GM10266 (cell line): ENCODE measurements around the gene GLB1L2.

ENCODE experiments used
- DNase-seq: peaks from one replicate; pipeline ENCODE4 v3.0.0; 2012; ENCODE audit errors: extremely low spot score
- TF ChIP-seq, protein P1 (sequence below): IDR thresholded peaks from 2 replicates; pipeline ENCODE4 v1.5.1; 2012; ENCODE audit warnings: mild to moderate bottlenecking, low read depth; ENCODE audit not compliant: control insufficient read depth, insufficient read depth; ENCODE audit errors: missing control alignments

The GLB1L2 gene

GRCh38 chr11:134413826-134414731 lies 82.3 kb downstream of the GLB1L2 start:
- TF ChIP-seq, protein P1, sequence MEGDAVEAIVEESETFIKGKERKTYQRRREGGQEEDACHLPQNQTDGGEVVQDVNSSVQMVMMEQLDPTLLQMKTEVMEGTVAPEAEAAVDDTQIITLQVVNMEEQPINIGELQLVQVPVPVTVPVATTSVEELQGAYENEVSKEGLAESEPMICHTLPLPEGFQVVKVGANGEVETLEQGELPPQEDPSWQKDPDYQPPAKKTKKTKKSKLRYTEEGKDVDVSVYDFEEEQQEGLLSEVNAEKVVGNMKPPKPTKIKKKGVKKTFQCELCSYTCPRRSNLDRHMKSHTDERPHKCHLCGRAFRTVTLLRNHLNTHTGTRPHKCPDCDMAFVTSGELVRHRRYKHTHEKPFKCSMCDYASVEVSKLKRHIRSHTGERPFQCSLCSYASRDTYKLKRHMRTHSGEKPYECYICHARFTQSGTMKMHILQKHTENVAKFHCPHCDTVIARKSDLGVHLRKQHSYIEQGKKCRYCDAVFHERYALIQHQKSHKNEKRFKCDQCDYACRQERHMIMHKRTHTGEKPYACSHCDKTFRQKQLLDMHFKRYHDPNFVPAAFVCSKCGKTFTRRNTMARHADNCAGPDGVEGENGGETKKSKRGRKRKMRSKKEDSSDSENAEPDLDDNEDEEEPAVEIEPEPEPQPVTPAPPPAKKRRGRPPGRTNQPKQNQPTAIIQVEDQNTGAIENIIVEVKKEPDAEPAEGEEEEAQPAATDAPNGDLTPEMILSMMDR, result no peak
- no peak for DNase-seq

DNA sequence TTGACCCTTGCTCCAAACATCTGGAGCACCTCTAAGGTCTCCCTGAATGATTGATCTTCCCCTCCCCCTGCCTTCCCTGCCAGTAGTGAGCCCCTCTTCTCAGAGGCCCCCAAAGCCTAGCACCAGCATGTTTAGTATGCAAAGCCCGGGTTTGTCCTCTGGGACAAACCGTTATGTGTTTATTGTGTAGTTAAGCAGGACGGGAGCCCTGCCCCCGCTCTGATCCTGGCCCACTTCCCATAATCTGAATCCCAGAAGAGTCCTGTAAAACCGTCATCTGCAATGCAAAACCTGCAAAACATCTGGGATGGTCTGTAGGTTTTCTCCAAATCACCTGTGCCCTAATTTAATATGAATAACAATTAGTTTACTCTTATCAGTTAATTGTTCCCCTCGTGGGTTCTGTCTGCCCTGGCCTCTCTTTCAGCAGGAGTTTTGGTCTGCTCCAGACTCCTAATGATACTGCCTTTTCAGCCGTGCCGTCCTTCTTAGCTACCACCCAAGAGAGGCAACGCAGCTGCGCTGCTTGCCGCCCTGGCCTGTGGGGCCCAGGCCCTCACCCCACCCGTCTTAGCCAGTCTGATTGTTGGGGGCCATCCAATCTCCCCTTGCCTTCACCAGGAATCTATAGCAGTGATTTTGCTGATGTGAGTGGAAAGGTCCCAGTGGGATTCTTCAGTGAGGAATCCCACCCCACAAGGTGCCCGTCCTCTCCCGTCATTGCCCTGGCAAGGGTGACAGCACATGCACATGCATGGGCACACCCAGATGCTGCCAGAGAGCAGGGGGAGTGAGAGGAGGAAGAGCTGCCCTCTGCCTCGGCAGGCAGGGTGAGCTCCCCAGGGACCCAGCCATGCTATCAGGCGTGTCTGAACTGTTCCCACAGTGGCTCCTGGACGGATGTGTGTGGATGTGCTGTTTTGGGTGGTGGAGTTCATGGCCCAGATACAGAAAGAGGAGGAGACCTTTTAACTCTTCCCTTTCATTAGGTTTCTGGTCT lies 83.3 kb downstream of the GLB1L2 start:
- TF ChIP-seq, protein P1, result no peak
- no peak for DNase-seq

GRCh38 chr11:134416726-134417125 lies 84.9 kb downstream of the GLB1L2 start:
- DNase-seq, result no peak
- TF ChIP-seq, protein P1, result no peak

GRCh38 chr11:134417871-134418840 lies 86.4 kb downstream of the GLB1L2 start:
- TF ChIP-seq, protein P1, result no peak
- DNase-seq, result no peak

GRCh38 chr11:134423106-134423505 lies 91.3 kb downstream of the GLB1L2 start:
- TF ChIP-seq, protein P1, result no peak
- DNase-seq, result no peak

DNA sequence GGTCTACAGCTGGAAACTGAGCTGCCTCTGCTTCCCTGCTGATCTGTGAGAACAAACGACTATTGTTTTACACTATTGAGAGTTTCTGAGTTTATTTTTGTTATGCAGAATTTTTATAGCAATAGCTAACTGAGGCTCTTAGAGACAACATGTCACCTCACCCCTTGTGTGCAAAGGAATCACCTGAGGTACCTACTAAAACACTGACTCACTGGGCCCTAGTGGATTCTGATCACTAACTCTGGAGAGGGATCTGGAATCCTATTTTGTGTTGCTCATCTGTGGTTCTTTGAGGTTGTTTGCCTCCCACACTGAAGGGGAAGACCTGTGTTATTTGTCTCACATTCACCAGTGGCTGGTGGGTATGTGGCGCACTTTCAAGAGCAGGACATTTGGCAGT lies 93.6 kb downstream of the GLB1L2 start:
- DNase-seq, result no peak
- TF ChIP-seq, protein P1, result no peak
